ENCODE results near the gene ASCC2.

GRCh38 chr22:29831186-29831921, 6.7 kb downstream of the ASCC2 start:
- TF ChIP-seq CTCF (conservative IDR thresholded peaks at IDR 0.05; ENCODE audit: low read depth in 2 of 2) (no peak), POLR2AphosphoS5 (IDR thresholded peaks at IDR 0.05; ENCODE audit: low read depth) (no peak), EZH2 (IDR thresholded peaks at IDR 0.05; ENCODE audit: low read depth, unreplicated experiment) (no peak), JUNB (IDR thresholded peaks at IDR 0.05; ENCODE audit: unreplicated experiment) (no peak), EZH2phosphoT487 (IDR thresholded peaks at IDR 0.05; ENCODE audit: unreplicated experiment) (no peak), ZNF114 (CRISPR knock-in tag; IDR thresholded peaks at IDR 0.05) (no peak), ZNF331 (CRISPR knock-in tag; IDR thresholded peaks at IDR 0.05; ENCODE audit: low read depth) (no peak), CREB1 (CRISPR knock-in tag; IDR thresholded peaks at IDR 0.05; ENCODE audit: low read depth) (no peak)
- TF ChIP-seq, protein P1, sequence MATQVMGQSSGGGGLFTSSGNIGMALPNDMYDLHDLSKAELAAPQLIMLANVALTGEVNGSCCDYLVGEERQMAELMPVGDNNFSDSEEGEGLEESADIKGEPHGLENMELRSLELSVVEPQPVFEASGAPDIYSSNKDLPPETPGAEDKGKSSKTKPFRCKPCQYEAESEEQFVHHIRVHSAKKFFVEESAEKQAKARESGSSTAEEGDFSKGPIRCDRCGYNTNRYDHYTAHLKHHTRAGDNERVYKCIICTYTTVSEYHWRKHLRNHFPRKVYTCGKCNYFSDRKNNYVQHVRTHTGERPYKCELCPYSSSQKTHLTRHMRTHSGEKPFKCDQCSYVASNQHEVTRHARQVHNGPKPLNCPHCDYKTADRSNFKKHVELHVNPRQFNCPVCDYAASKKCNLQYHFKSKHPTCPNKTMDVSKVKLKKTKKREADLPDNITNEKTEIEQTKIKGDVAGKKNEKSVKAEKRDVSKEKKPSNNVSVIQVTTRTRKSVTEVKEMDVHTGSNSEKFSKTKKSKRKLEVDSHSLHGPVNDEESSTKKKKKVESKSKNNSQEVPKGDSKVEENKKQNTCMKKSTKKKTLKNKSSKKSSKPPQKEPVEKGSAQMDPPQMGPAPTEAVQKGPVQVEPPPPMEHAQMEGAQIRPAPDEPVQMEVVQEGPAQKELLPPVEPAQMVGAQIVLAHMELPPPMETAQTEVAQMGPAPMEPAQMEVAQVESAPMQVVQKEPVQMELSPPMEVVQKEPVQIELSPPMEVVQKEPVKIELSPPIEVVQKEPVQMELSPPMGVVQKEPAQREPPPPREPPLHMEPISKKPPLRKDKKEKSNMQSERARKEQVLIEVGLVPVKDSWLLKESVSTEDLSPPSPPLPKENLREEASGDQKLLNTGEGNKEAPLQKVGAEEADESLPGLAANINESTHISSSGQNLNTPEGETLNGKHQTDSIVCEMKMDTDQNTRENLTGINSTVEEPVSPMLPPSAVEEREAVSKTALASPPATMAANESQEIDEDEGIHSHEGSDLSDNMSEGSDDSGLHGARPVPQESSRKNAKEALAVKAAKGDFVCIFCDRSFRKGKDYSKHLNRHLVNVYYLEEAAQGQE (IDR thresholded peaks at IDR 0.05; ENCODE audit: unreplicated experiment), result no peak
